ENCODE measurements around the gene FAM151A. TPM values are rescaled to one million over a fixed set of nuclear protein-coding genes. Genes with fewer than 3 reads are reported as not detected.

The FAM151A gene
- total RNA-seq, 6 experiments from 2014 or later = not detected

DNA sequence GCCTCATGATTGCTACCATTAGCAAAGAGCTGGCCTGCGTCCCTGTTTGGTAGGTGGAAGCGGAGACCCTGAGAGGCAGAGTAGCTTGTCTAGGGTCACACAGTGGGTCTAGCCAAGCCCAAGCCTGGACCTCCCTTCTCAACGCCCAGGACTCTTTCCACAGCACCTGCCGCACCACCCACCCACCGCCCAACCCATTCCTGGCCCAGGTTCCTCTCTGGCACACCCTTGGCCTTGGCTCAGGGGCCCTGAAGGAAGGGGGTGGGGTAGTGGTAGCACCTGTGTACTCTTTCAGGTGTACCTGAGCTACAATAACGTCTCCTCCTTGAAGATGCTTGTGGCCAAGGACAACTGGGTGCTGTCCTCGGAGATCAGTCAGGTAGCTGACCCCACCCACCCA is 19.3 kb downstream of the FAM151A start:
- Mint-ChIP-seq H3K27me3 (ENCODE audit: insufficient read depth) (no peaks in the 10 kb centered on the region; the same call in 1 of the 2 replicates), H3K4me1 (ENCODE audit: low read depth) (no peaks in the 10 kb centered on the region), H3K9me3 (no peaks in the 10 kb centered on the region), H3K4me3 (no peak overlapping the region), H3K36me3 (ENCODE audit: low read depth) (no peaks in the 10 kb centered on the region), H3K27ac (no peak overlapping the region)
- no peak for TF ChIP-seq CTCF (IDR thresholded peaks at IDR 0.05)
- no peak for DNase-seq

- no peak for DNase-seq
- Mint-ChIP-seq H3K4me1 (ENCODE audit: low read depth) (no peaks in the 10 kb centered on the region), H3K4me3 (no peak overlapping the region), H3K27me3 (ENCODE audit: insufficient read depth) (no peaks in the 10 kb centered on the region), H3K36me3 (ENCODE audit: low read depth) (no peaks in the 10 kb centered on the region), H3K9me3 (no peaks in the 10 kb centered on the region), H3K27ac (no peak overlapping the region)
- no peak for TF ChIP-seq CTCF (IDR thresholded peaks at IDR 0.05)
These were observed 20.1 kb downstream of the FAM151A start for GRCh38 chr1:54603241-54603640.

DNA sequence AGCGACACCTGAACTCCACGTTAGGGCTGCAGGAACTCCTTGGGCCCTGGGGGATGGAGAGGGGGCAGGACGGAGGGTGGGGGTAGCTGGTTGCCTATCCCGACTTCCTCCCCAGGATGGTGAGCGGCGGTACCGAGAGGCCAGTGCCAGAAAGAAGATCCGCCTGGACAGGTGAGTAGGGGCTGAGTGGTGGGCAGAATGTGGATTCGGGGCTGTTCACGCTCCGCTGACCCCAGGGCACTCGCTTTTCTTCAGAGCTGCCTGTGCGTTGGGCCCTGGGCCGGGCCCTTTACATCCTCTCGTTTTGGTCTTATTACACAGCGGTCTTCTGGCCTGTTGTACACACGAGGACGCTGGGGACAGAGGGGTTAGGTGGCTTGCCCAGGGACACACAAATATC is 20.8 kb downstream of the FAM151A start:
- Mint-ChIP-seq H3K9me3 (no peaks in the 10 kb centered on the region), H3K4me1 (ENCODE audit: low read depth) (no peaks in the 10 kb centered on the region), H3K36me3 (ENCODE audit: low read depth) (no peaks in the 10 kb centered on the region), H3K4me3 (no peak overlapping the region), H3K27me3 (ENCODE audit: insufficient read depth) (peaks cover 2% of the 10 kb centered on the region; the same call in 1 of the 2 replicates), H3K27ac (no peak overlapping the region)
- TF ChIP-seq CTCF (IDR thresholded peaks at IDR 0.05) = no peak
- DNase-seq = no peak

- TF ChIP-seq CTCF (IDR thresholded peaks at IDR 0.05) = no peak
- no peak for DNase-seq
- H3K4me3 Mint-ChIP-seq = no peak overlapping the region
- H3K36me3 Mint-ChIP-seq (ENCODE audit: low read depth) = no peaks in the 10 kb centered on the region
- no peak overlapping the region for H3K27ac Mint-ChIP-seq
- H3K27me3 Mint-ChIP-seq (ENCODE audit: insufficient read depth) = peaks cover 2% of the 10 kb centered on the region; the same call in 1 of the 2 replicates
- no peaks in the 10 kb centered on the region for H3K4me1 Mint-ChIP-seq (ENCODE audit: low read depth)
- H3K9me3 Mint-ChIP-seq = no peaks in the 10 kb centered on the region
These were observed 21.6 kb downstream of the FAM151A start for GRCh38 chr1:54601730-54602129.

DNA sequence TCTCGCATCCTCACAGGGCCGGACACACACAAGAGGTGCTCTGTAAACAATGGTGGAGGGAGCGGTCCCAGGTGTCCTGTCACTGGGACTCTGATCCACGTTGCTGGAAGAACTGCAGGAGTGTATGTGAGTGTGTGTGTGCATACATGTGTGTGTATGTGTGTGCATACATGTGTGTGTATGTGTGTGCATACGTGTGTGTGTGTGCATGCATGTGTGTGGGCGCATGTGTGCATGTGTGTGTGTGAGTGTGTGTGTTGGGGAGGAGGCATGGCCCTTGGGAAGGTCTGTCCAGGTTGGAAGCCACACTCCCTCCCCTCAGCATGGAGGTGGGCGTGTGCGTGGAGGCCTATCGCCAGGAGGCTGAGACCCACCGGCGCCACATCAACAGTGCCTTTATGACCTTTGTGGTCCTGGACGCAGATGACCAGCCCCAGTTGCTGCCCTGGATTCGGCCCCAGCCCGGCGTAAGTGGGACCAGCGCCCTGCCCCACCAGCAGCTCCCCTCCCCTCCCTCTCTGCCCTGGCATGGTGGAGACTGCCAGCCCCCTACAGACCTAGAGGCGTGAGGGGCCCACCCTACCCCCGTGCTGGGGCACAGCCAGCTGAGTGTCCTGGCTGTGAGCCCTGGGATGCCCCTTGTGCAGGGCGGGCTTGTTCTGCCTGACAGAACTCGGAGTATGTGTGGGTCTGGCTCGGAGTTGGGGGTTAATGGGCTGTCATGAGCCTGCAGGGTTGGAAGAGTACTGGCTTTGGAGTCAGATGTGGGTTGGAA is 22.2 kb downstream of the FAM151A start:
- no peaks in the 10 kb centered on the region for H3K9me3 Mint-ChIP-seq
- no peak overlapping the region for H3K27ac Mint-ChIP-seq
- TF ChIP-seq CTCF (IDR thresholded peaks at IDR 0.05) = no peak
- peaks cover 2% of the 10 kb centered on the region; the same call in 1 of the 2 replicates for H3K27me3 Mint-ChIP-seq (ENCODE audit: insufficient read depth)
- DNase-seq = no peak
- H3K36me3 Mint-ChIP-seq (ENCODE audit: low read depth) = no peaks in the 10 kb centered on the region
- H3K4me3 Mint-ChIP-seq = no peak overlapping the region
- H3K4me1 Mint-ChIP-seq (ENCODE audit: low read depth) = no peaks in the 10 kb centered on the region
